SK-N-SH (cell line): Measurements from ENCODE around the gene AP3D1. TPM values are rescaled to one million over a fixed set of nuclear protein-coding genes. Genes with fewer than 3 reads are reported as not detected.
A peak's percentile ranks its signal among the peaks of the same experiment; 100 is the strongest.

Source experiments
- CTCF ChIA-PET: fragments of 300-600, 350-600 bp; formaldehyde crosslinking; extraction: SDS; loops from one replicate; lab custom pipeline; 2021; lab: Yijun Ruan, JAX
- POLR2A ChIA-PET: fragments of 350-600 bp; sonication (Branson Sonifier 250); formaldehyde crosslinking; extraction: SDS; loops from one replicate; lab custom pipeline; 2020; ENCODE audit warnings: antibody characterized with exemption, inconsistent platforms; lab: Yijun Ruan, JAX
- DNase-seq: peaks from one replicate; pipeline ENCODE4 v3.0.0; 2012
- H2AFZ ChIP-seq: fragments of 200-600 bp; sonication (generic); 2 replicates; pipeline ENCODE4 v1.8.1; 2016; ENCODE audit warnings: antibody characterized with exemption, mild to moderate bottlenecking, low read depth
- H3F3A ChIP-seq: fragments of 200-600 bp; sonication (generic); replicated peaks from 2 replicates; pipeline ENCODE3; 2016; ENCODE audit warnings: antibody characterized with exemption, mild to moderate bottlenecking; ENCODE audit not compliant: insufficient read depth
- H3K27ac ChIP-seq, 2 experiments: fragments of 200-500 bp in 1 of 2; fragments of 200-600 bp in 1 of 2; sonication (Bioruptor generic) in 1 of 2; sonication (generic), shearing (Covaris generic) in 1 of 2; 2 replicates each; pipeline versions ENCODE4 v1.5.1 to v1.6.1; 2014 to 2016; ENCODE audit warnings: low read depth in 2 of 2, inconsistent platforms in 1 of 2, low read length in 1 of 2, mild to moderate bottlenecking in 1 of 2, mixed read lengths in 1 of 2
- H3K27me3 ChIP-seq: fragments of 200-600 bp; sonication (generic), shearing (Covaris generic); 2 replicates; pipeline ENCODE4 v1.6.1; 2016; ENCODE audit warnings: mixed run types; ENCODE audit not compliant: insufficient read depth
- H3K36me3 ChIP-seq, 2 experiments: fragments of 200-500 bp in 1 of 2; fragments of 200-600 bp in 1 of 2; sonication (Bioruptor generic) in 1 of 2; sonication (generic) in 1 of 2; replicated peaks in 1 of 2; 2 replicates each; pipeline versions ENCODE3 to v1.5.1; 2014 to 2016; ENCODE audit warnings: low read length in 1 of 2, mild to moderate bottlenecking in 1 of 2; ENCODE audit not compliant: insufficient read depth in 2 of 2, control insufficient read depth in 1 of 2
- H3K4me1 ChIP-seq, 2 experiments: fragments of 200-500 bp in 1 of 2; fragments of 200-600 bp in 1 of 2; sonication (Bioruptor generic) in 1 of 2; sonication (generic), shearing (Covaris generic) in 1 of 2; 2 replicates each; pipeline versions ENCODE4 v1.5.1 to v1.6.1; 2014 to 2016; ENCODE audit warnings: low read depth in 1 of 2, low read length in 1 of 2, mixed run types in 1 of 2; ENCODE audit not compliant: insufficient read depth in 2 of 2, control insufficient read depth in 1 of 2
- H3K4me2 ChIP-seq: fragments of 200-600 bp; sonication (generic), shearing (Covaris generic); 2 replicates; pipeline ENCODE4 v1.6.1; 2017; ENCODE audit warnings: mixed run types
- H3K4me3 ChIP-seq, 2 experiments: fragments of 200-500 bp in 1 of 2; fragments of 200-600 bp in 1 of 2; sonication (Bioruptor generic) in 1 of 2; sonication (generic), shearing (Covaris generic) in 1 of 2; 2 replicates each; pipeline versions ENCODE4 v1.5.1 to v1.8.1; 2014 to 2016; ENCODE audit warnings: low read depth in 2 of 2, inconsistent platforms in 1 of 2, low read length in 1 of 2, mild to moderate bottlenecking in 1 of 2, mixed read lengths in 1 of 2, moderate library complexity in 1 of 2
- H3K79me2 ChIP-seq: fragments of 200-600 bp; sonication (generic); 2 replicates; pipeline ENCODE4 v1.8.1; 2017; ENCODE audit warnings: mild to moderate bottlenecking; ENCODE audit not compliant: insufficient read depth
- H3K9ac ChIP-seq: fragments of 200-600 bp; sonication (generic); 2 replicates; pipeline ENCODE4 v1.6.1; 2017; ENCODE audit warnings: mixed run types
- H3K9me2 ChIP-seq: fragments of 200-600 bp; sonication (generic); 2 replicates; pipeline ENCODE4 v1.6.1; 2017; ENCODE audit warnings: mixed run types
- H3K9me3 ChIP-seq: fragments of 200-600 bp; sonication (generic); 2 replicates; pipeline ENCODE4 v1.6.1; 2017; ENCODE audit warnings: mixed run types, mild to moderate bottlenecking, moderate library complexity
- H4K20me1 ChIP-seq: fragments of 200-600 bp; sonication (generic); 2 replicates; pipeline ENCODE4 v1.6.1; 2017; ENCODE audit warnings: mild to moderate bottlenecking, mixed run types; ENCODE audit not compliant: insufficient read depth
- ELF1 ChIP-seq: IDR thresholded peaks from 2 replicates; pipeline ENCODE4 v1.4.0; 2012
- EP300 ChIP-seq, 2 experiments: IDR thresholded peaks; 2 replicates each; pipeline versions ENCODE4 v1.4.0 to v1.6.1; 2012; ENCODE audit warnings: borderline replicate concordance in 1 of 2, low read depth in 1 of 2, low read length in 1 of 2
- EZH2phosphoT487 ChIP-seq: fragments of 200-600 bp; sonication (generic); IDR thresholded peaks from 2 replicates; pipeline ENCODE4 v1.6.1; 2017; ENCODE audit warnings: low read depth, mixed run types, mild to moderate bottlenecking, antibody characterized with exemption, moderate library complexity, borderline replicate concordance
- FOXJ3 ChIP-seq: sonication (generic); formaldehyde crosslinking; IDR thresholded peaks from 2 replicates; pipeline ENCODE4 v1.5.1; 2020; ENCODE audit warnings: mild to moderate bottlenecking, missing genetic modification reagents
- POLR2AphosphoS5 ChIP-seq: IDR thresholded peaks from 2 replicates; pipeline ENCODE4 v1.6.1; 2012; ENCODE audit warnings: low read depth, low read length
- RFX5 ChIP-seq: IDR thresholded peaks from 2 replicates; pipeline ENCODE4 v1.6.1; 2012; ENCODE audit warnings: mild to moderate bottlenecking, improper control_type of control experiment, low read length
- SIN3A ChIP-seq: IDR thresholded peaks from 2 replicates; pipeline ENCODE4 v1.6.1; 2012; ENCODE audit warnings: low read depth, mild to moderate bottlenecking, low read length, moderate library complexity, borderline replicate concordance
- TEAD4 ChIP-seq: IDR thresholded peaks from 2 replicates; pipeline ENCODE4 v1.4.0; 2012; ENCODE audit warnings: mild to moderate bottlenecking, borderline replicate concordance; ENCODE audit not compliant: insufficient read depth
- WGBS: methylation state at CpG from one replicate; pipeline ENCODE4 v1.1.6; 2017; ENCODE audit warnings: low lambda C conversion rate; 5-methylcytosine and 5-hydroxymethylcytosine counted together
- polyA plus RNA-seq, 3 experiments: library from polyadenylated mRNA; depleted of rRNA; stranded (reverse); fragments of >200 nt; gene quantifications; 2 replicates each; pipeline ENCODE4 v1.2.3, GENCODE V29; 2012
- TF ChIP-seq, protein P1 (sequence below): fragments of 200-600 bp; sonication (generic); IDR thresholded peaks from 2 replicates; pipeline ENCODE4 v1.6.1; 2017; ENCODE audit warnings: antibody characterized with exemption, mild to moderate bottlenecking, moderate library complexity
- TF ChIP-seq, protein P2 (sequence below): IDR thresholded peaks from 2 replicates; pipeline ENCODE4; 2012

The AP3D1 gene
- polyA plus RNA-seq, 1 of the 3 experiments (the other 2 are of a cell fraction), result 127 TPM

DNA sequence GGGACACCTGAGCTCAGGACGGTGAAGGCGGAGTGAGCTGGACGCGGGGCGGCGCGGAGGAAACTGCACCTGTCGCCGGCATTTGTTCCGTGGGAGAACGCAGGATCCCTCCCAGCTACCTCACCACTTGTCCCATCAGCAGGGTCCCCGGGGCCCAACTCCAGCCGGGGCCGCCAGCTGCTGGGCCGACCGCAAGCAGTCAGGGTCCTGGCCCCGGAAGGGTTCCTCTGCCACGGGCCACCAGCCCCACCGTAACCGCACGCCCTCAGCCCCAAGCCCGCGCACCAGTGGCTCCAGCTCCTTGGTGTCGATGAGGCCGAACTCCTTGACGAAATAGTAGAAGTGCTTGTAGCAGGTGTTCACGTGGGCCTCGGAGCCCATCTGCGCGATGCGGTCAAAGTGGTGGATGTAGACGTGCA lies 74.8 kb downstream of the AP3D1 start:
- H3K36me3 ChIP-seq, result peaks cover 18 to 20% of the 10 kb centered on the region in 2 experiments
- H3K4me1 ChIP-seq, result no peaks in the 10 kb centered on the region
- DNase-seq, result peak; percentile 14
- H3K27me3 ChIP-seq, result no peaks in the 10 kb centered on the region
- no peaks in the 10 kb centered on the region for H4K20me1 ChIP-seq
- H3K4me2 ChIP-seq, result no peak overlapping the region
- 96% methylated on average over 25 of the region's 32 CpGs for WGBS
- H3K79me2 ChIP-seq, result no peaks in the 10 kb centered on the region
- no peak overlapping the region for H3K27ac ChIP-seq
- H3K9me3 ChIP-seq, result no peaks in the 10 kb centered on the region
- no peak overlapping the region for H3K9ac ChIP-seq
- no peak overlapping the region for H3K4me3 ChIP-seq
- ChIA-PET POLR2A (no interaction called here), CTCF (interaction anchor here (0.9 kb wide), 1 partner anchor 147 kb away, joined by 4 read pairs; no protein-coding TSS in a partner anchor)
- no peaks in the 10 kb centered on the region for H3K9me2 ChIP-seq
- no peak overlapping the region for H2AFZ ChIP-seq
- TF ChIP-seq RFX5 (no peak), EZH2phosphoT487 (no peak), SIN3A (no peak), ELF1 (no peak)
- peaks cover 1% of the 10 kb centered on the region for H3F3A ChIP-seq

DNA sequence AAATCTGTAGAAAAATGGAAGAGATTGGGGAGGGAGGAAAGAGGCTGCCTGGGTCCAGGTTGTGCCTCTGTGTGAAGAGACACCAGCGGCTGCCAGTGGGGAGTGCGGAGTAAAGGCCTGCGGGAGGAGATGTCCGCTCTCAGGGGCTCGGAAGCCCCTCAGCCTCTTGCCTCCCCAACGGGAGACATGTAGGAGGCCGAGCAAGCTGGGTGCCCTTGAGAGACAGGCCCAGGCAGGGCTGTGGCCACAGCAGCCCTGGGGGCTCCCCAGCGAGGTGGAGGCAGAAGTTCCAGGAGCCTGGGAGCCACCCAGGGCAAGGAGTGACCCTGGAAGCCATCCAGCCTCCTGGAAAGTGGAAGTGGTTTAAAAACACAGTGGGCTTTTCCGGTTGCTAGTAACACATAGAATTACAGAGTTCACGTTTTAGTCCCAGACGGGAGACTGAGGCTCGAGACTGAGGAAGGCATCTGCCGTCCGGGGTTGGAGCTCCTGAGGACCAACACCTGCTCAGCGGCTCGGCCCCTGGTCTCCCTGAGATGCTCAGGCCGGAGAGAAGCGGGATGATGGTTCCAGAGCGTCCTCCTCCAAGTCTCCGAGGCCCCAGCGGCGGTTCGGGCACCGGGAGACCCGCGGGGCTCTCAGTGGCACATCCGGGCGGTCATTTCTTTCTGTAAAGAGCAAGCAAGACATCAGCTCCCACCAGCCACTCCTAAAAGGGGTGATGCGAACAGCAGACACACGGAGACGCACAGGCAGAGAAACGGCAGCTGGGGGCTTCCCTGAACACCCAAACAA lies 78.4 kb downstream of the AP3D1 start:
- Histone ChIP-seq H4K20me1 (no peaks in the 10 kb centered on the region), H3F3A (peaks cover 8% of the 10 kb centered on the region), H3K9me2 (no peaks in the 10 kb centered on the region), H3K9me3 (no peaks in the 10 kb centered on the region), H3K27ac (no peak overlapping the region), H3K27me3 (no peaks in the 10 kb centered on the region), H3K4me3 (no peak overlapping the region), H2AFZ (no peak overlapping the region), H3K4me1 (no peaks in the 10 kb centered on the region), H3K79me2 (no peaks in the 10 kb centered on the region), H3K36me3 (peaks cover 15 to 21% of the 10 kb centered on the region in 2 experiments), H3K4me2 (no peak overlapping the region), H3K9ac (no peak overlapping the region)
- ChIA-PET CTCF (interaction anchor here (0.6 to 3.0 kb wide), 3 partner anchors 16 to 127 kb away, joined by 3 to 12 read pairs (median 3); no protein-coding TSS in a partner anchor), POLR2A (interaction anchor here (0.5 kb wide), 1 partner anchor 197 kb away, joined by 3 read pairs; no protein-coding TSS in a partner anchor)
- no peak for TF ChIP-seq EP300 (IDR thresholded peaks at IDR 0.05; ENCODE audit: borderline replicate concordance in 1 of 2, low read depth in 1 of 2, low read length in 1 of 2)
- TF ChIP-seq TEAD4, result no peak
- TF ChIP-seq, protein P1, sequence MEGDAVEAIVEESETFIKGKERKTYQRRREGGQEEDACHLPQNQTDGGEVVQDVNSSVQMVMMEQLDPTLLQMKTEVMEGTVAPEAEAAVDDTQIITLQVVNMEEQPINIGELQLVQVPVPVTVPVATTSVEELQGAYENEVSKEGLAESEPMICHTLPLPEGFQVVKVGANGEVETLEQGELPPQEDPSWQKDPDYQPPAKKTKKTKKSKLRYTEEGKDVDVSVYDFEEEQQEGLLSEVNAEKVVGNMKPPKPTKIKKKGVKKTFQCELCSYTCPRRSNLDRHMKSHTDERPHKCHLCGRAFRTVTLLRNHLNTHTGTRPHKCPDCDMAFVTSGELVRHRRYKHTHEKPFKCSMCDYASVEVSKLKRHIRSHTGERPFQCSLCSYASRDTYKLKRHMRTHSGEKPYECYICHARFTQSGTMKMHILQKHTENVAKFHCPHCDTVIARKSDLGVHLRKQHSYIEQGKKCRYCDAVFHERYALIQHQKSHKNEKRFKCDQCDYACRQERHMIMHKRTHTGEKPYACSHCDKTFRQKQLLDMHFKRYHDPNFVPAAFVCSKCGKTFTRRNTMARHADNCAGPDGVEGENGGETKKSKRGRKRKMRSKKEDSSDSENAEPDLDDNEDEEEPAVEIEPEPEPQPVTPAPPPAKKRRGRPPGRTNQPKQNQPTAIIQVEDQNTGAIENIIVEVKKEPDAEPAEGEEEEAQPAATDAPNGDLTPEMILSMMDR, result no peak
- TF ChIP-seq, protein P2, sequence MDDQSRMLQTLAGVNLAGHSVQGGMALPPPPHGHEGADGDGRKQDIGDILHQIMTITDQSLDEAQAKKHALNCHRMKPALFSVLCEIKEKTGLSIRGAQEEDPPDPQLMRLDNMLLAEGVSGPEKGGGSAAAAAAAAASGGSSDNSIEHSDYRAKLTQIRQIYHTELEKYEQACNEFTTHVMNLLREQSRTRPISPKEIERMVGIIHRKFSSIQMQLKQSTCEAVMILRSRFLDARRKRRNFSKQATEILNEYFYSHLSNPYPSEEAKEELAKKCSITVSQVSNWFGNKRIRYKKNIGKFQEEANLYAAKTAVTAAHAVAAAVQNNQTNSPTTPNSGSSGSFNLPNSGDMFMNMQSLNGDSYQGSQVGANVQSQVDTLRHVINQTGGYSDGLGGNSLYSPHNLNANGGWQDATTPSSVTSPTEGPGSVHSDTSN, result no peak
- TF ChIP-seq FOXJ3 (CRISPR knock-in tag), result no peak
- TF ChIP-seq POLR2AphosphoS5, result no peak
- 95% methylated on average over 21 of the region's 32 CpGs for WGBS
- DNase-seq, result peak; percentile 6
